Testis (tissue), 3 donors: ENCODE measurements around the gene OR9Q1. TPM values are rescaled to one million over a fixed set of nuclear protein-coding genes. Genes with fewer than 3 reads are reported as not detected.

Source experiments
- DNase-seq: peaks from one replicate; pipeline ENCODE4 v3.0.0-alpha.2; 2019
- H3K27ac ChIP-seq, 2 donors: fragments of 200-600 bp; sonication (generic); one replicate each; pipeline ENCODE4 v1.5.1; 2019
- H3K27me3 ChIP-seq: fragments of 200-600 bp; sonication (generic); one replicate; pipeline ENCODE4 v1.5.1; 2019
- H3K36me3 ChIP-seq: fragments of 200-600 bp; sonication (generic); one replicate; pipeline ENCODE4 v1.5.1; 2017; ENCODE audit warnings: low read depth; ENCODE audit errors: missing control alignments
- H3K4me1 ChIP-seq: fragments of 200-600 bp; sonication (generic); one replicate; pipeline ENCODE4 v1.5.1; 2019
- H3K4me3 ChIP-seq, 2 donors: fragments of 200-600 bp; sonication (generic); one replicate each; pipeline ENCODE4 v1.5.1; 2017 to 2019
- H3K9me3 ChIP-seq: fragments of 200-600 bp; sonication (generic); one replicate; pipeline ENCODE4 v1.5.1; 2017
- CTCF ChIP-seq, 3 experiments: fragments of 450-650 bp in 2 of 3; fragments of 200-600 bp in 1 of 3; sonication (generic) in 1 of 3; IDR thresholded peaks; one replicate each; pipeline ENCODE4 v1.5.1; 2016 to 2019; ENCODE audit warnings: antibody characterized with exemption in 3 of 3, mild to moderate bottlenecking in 2 of 3, moderate library complexity in 1 of 3
- POLR2A ChIP-seq: fragments of 450-650 bp; IDR thresholded peaks from one replicate; pipeline ENCODE4 v1.6.1; 2017; ENCODE audit warnings: antibody characterized with exemption, mild to moderate bottlenecking, moderate library complexity
- WGBS, 2 donors: methylation state at CpG; one replicate each; pipeline ENCODE4 v1.1.5; 2018; 5-methylcytosine and 5-hydroxymethylcytosine counted together
- intact Hi-C: fragments of 100-400 bp; cut with DNase I; formaldehyde crosslinking; loops from one replicate; pipeline ENCODE4 v1.15.1; 2023; ENCODE audit warnings: low total_unique reads
- polyA plus RNA-seq: library from polyadenylated mRNA; stranded (reverse); fragments of 350-450 nt; fragmentation: Illumina TruSeq; extraction: RNeasy Lipid Tissue Mini Kit (QIAGEN cat#74804); gene quantifications from one replicate; pipeline ENCODE4 v1.2.3, GENCODE V29; 2014; ENCODE audit warnings: low read depth, low replicate concordance; ENCODE audit not compliant: insufficient read depth
- total RNA-seq, 2 donors: library from RNA; depleted of rRNA; stranded (reverse); fragments of >200 nt; gene quantifications; one replicate each; pipeline ENCODE4 v1.2.3, GENCODE V29; 2016

OR9Q1 gene
- total and polyA plus RNA-seq, 3 donors from 2014 or later = 0.12 to 0.71 (median 0.15) TPM

GRCh38 chr11:58134151-58134550, 110.5 kb downstream of the OR9Q1 start:
- TF ChIP-seq POLR2A (no peak), CTCF (IDR thresholded peaks at IDR 0.05) (no peak)
- Histone ChIP-seq H3K9me3 (no peaks in the 10 kb centered on the region), H3K27ac (no peak overlapping the region), H3K4me1 (no peaks in the 10 kb centered on the region), H3K4me3 (no peak overlapping the region), H3K27me3 (no peaks in the 10 kb centered on the region), H3K36me3 (no peaks in the 10 kb centered on the region)
- WGBS, 2 donors = 80 to 94% methylated on average over 1 of the region's 1 CpG
- DNase-seq = no peak
- intact Hi-C loops = no loop called here

- TF ChIP-seq CTCF (IDR thresholded peaks at IDR 0.05) = no peak
- no peak for TF ChIP-seq POLR2A
- 84 to 85% methylated on average over 1 of the region's 1 CpG for WGBS, 2 donors
- Histone ChIP-seq H3K9me3 (no peaks in the 10 kb centered on the region), H3K27ac (no peak overlapping the region), H3K27me3 (no peaks in the 10 kb centered on the region), H3K36me3 (no peaks in the 10 kb centered on the region), H3K4me1 (no peaks in the 10 kb centered on the region), H3K4me3 (no peak overlapping the region)
- no peak for DNase-seq
- intact Hi-C loops = no loop called here
These were observed 111.5 kb downstream of the OR9Q1 start for GRCh38 chr11:58135171-58135570.

- intact Hi-C loops = no loop called here
- H3K4me3 ChIP-seq = no peak overlapping the region
- TF ChIP-seq POLR2A (no peak), CTCF (IDR thresholded peaks at IDR 0.05) (no peak)
- 77 to 83% methylated on average over 1 of the region's 1 CpG for WGBS, 2 donors
- no peak overlapping the region for H3K27ac ChIP-seq
- DNase-seq = no peak
- H3K27me3 ChIP-seq = no peaks in the 10 kb centered on the region
- H3K36me3 ChIP-seq = no peaks in the 10 kb centered on the region
- H3K9me3 ChIP-seq = no peaks in the 10 kb centered on the region
- no peaks in the 10 kb centered on the region for H3K4me1 ChIP-seq
These were observed 119.1 kb downstream of the OR9Q1 start for GRCh38 chr11:58142761-58143160.

GRCh38 chr11:58152781-58153180, 129.1 kb downstream of the OR9Q1 start:
- H3K27me3 ChIP-seq = no peaks in the 10 kb centered on the region
- WGBS, 2 donors = 65 to 79% methylated on average over 3 of the region's 3 CpGs
- no peak for DNase-seq
- H3K36me3 ChIP-seq = no peaks in the 10 kb centered on the region
- H3K9me3 ChIP-seq = no peaks in the 10 kb centered on the region
- TF ChIP-seq POLR2A = no peak
- no peak for TF ChIP-seq CTCF (IDR thresholded peaks at IDR 0.05)
- intact Hi-C loops = no loop called here
- no peaks in the 10 kb centered on the region for H3K4me1 ChIP-seq
- H3K27ac ChIP-seq = no peak overlapping the region
- no peak overlapping the region for H3K4me3 ChIP-seq

GRCh38 chr11:58164389-58164788, 140.7 kb downstream of the OR9Q1 start:
- intact Hi-C loops = no loop called here
- no peaks in the 10 kb centered on the region for H3K36me3 ChIP-seq
- WGBS, 2 donors = 79 to 83% methylated on average over 4 of the region's 4 CpGs
- H3K4me1 ChIP-seq = no peaks in the 10 kb centered on the region
- no peak for TF ChIP-seq CTCF (IDR thresholded peaks at IDR 0.05)
- no peak for TF ChIP-seq POLR2A
- H3K9me3 ChIP-seq = no peaks in the 10 kb centered on the region
- no peaks in the 10 kb centered on the region for H3K27me3 ChIP-seq
- no peak overlapping the region for H3K4me3 ChIP-seq
- H3K27ac ChIP-seq = no peak overlapping the region
- no peak for DNase-seq
